Stimulated activated CD4-positive, alpha-beta T cell treated with anti-CD3 and anti-CD28 coated beads, Interleukin-1b, Interleukin-23, amount 100 ng/mL, for 4 hours (primary cell): ENCODE measurements around the gene ANKRD13A.
"Not testable (repeated sequence)": the region's sequence is repeated elsewhere in the genome, so short reads cannot be mapped to it uniquely, and the experiment has no call there.

Source experiments
- DNase-seq, 2 donors: peaks; one replicate each; pipeline ENCODE4 v3.0.0-alpha.2; 2020; ENCODE audit warnings: low read depth in 2 of 2

ANKRD13A gene

GRCh38 chr12:110007881-110008280, 8.7 kb downstream of the ANKRD13A start:
- DNase-seq, result no peak

- DNase-seq, result not testable (repeated sequence)
Observed at GRCh38 chr12:110008681-110009398, 9.6 kb downstream of the ANKRD13A start.

GRCh38 chr12:110010853-110011723, 11.9 kb downstream of the ANKRD13A start:
- DNase-seq, result no peak

GRCh38 chr12:110012137-110012536, 12.9 kb downstream of the ANKRD13A start:
- DNase-seq, result no peak

GRCh38 chr12:110012659-110013058, 13.4 kb downstream of the ANKRD13A start:
- no peak for DNase-seq

- no peak for DNase-seq
Observed at GRCh38 chr12:110015132-110015531, 15.9 kb downstream of the ANKRD13A start.

- DNase-seq, result no peak
Observed at GRCh38 chr12:110020956-110021355, 21.7 kb downstream of the ANKRD13A start.

GRCh38 chr12:110023059-110023980, 24.1 kb downstream of the ANKRD13A start:
- DNase-seq, result no peak

- DNase-seq, result no peak
Observed at GRCh38 chr12:110024051-110024450, 24.8 kb downstream of the ANKRD13A start.

GRCh38 chr12:110028323-110028722, 29.1 kb downstream of the ANKRD13A start:
- no peak for DNase-seq

GRCh38 chr12:110029290-110029815, 30.1 kb downstream of the ANKRD13A start:
- no peak for DNase-seq

GRCh38 chr12:110033888-110034287, 34.7 kb downstream of the ANKRD13A start:
- DNase-seq, result no peak

GRCh38 chr12:110035534-110036104, 36.4 kb downstream of the ANKRD13A start:
- DNase-seq, result no peak

GRCh38 chr12:110037315-110037714, 38.1 kb downstream of the ANKRD13A start:
- no peak for DNase-seq

GRCh38 chr12:110038741-110039084, 39.5 kb downstream of the ANKRD13A start:
- no peak for DNase-seq

- peak in 1 of 2 donors; percentile 16 for DNase-seq
Observed at GRCh38 chr12:110039085-110039807, 40.0 kb downstream of the ANKRD13A start.

GRCh38 chr12:110042264-110042663, 43.0 kb downstream of the ANKRD13A start:
- DNase-seq, result no peak

- DNase-seq, result no peak
Observed at GRCh38 chr12:110046451-110047187, 47.4 kb downstream of the ANKRD13A start.

GRCh38 chr12:110047297-110047940, 48.2 kb downstream of the ANKRD13A start:
- DNase-seq, result no peak
